Fibroblast of lung (primary cell): ENCODE results near the gene STXBP5.

ENCODE experiments used
- CTCF ChIP-seq, 2 donors: IDR thresholded peaks in 1 of 2; conservative IDR thresholded peaks in 1 of 2; 1 replicate in 1 of 2; 2 replicates in 1 of 2; pipeline ENCODE4 v1.5.1; 2011 to 2012; ENCODE audit warnings: low read length in 2 of 2, control low read depth in 1 of 2, inconsistent platforms in 1 of 2, low read depth in 1 of 2, mild to moderate bottlenecking in 1 of 2
- EZH2 ChIP-seq: IDR thresholded peaks from 2 replicates; pipeline ENCODE4 v1.5.1; 2012; ENCODE audit warnings: low read length, control low read depth, mild to moderate bottlenecking; ENCODE audit errors: missing control alignments

DNA sequence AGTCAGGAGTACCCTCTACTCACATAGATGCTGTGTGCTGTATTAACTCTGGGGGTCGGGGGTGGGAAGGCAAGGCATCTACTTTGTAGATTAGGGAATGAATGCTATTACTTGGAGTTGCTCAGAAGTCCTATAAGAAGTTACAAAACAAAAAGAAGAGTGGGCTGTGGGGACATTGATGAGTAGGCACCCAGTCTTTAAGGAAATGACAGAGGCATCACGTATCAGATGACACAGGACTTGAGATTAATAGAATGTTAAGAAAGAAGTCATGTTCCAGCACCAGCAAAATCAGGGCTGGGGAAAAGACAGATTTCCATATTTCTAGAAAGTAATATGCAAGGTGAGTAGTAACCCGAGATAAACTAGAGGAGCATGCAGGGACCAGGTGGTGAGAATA, 19.0 kb upstream of the STXBP5 start:
- TF ChIP-seq CTCF (conservative IDR thresholded peaks at IDR 0.05 in 1 of 2, IDR thresholded peaks at IDR 0.05 in 1 of 2; ENCODE audit: low read depth in 1 of 2, low read length in 2 of 2): no peak
- no peak for TF ChIP-seq EZH2
